ACC112 (cell line): ENCODE data around the gene PLPP6.

Experiments used
- H2AFZ ChIP-seq: fragments of 200-600 bp; sonication (generic); one replicate; pipeline ENCODE4 v1.6.0; 2017; ENCODE audit warnings: antibody characterized with exemption, low read length; ENCODE audit not compliant: unreplicated experiment
- H3K27ac ChIP-seq: fragments of 200-600 bp; sonication (generic); 2 replicates; pipeline ENCODE4 v1.5.1; 2014; ENCODE audit warnings: low read depth, mild to moderate bottlenecking, antibody characterized with exemption, low read length, moderate library complexity
- H3K27me3 ChIP-seq: fragments of 200-600 bp; sonication (generic); 2 replicates; pipeline ENCODE4 v1.6.1; 2014; ENCODE audit warnings: mild to moderate bottlenecking, antibody characterized with exemption, low read length, moderate library complexity, mixed read lengths; ENCODE audit not compliant: insufficient read depth
- H3K36me3 ChIP-seq: fragments of 200-600 bp; sonication (generic); 2 replicates; pipeline ENCODE4 v1.6.1; 2016; ENCODE audit warnings: mild to moderate bottlenecking, antibody characterized with exemption, low read length, moderate library complexity, mixed read lengths; ENCODE audit not compliant: insufficient read depth
- H3K4me1 ChIP-seq: fragments of 200-600 bp; sonication (generic); one replicate; pipeline ENCODE4 v1.6.1; 2016; ENCODE audit warnings: low read length, mixed read lengths; ENCODE audit not compliant: insufficient read depth, unreplicated experiment, control insufficient read depth
- H3K4me3 ChIP-seq: fragments of 200-600 bp; sonication (generic); 2 replicates; pipeline ENCODE4 v1.5.1; 2014; ENCODE audit warnings: mild to moderate bottlenecking, low read depth, low read length
- H3K79me2 ChIP-seq: fragments of 200-600 bp; sonication (generic); one replicate; pipeline ENCODE4 v1.6.0; 2016; ENCODE audit warnings: low read length; ENCODE audit not compliant: control insufficient read depth, unreplicated experiment, insufficient read depth

PLPP6 gene

GRCh38 chr9:4661611-4662010, 483 bp upstream of the PLPP6 start:
- Histone ChIP-seq H3K36me3 (no peaks in the 10 kb centered on the region), H3K27ac (peak overlapping the region; percentile 4; the same call in 1 of the 2 replicates), H3K4me3 (peak overlapping the region; percentile 79), H3K79me2 (no peaks in the 10 kb centered on the region), H2AFZ (peak overlapping the region; percentile 19), H3K4me1 (peaks cover 39% of the 10 kb centered on the region), H3K27me3 (no peaks in the 10 kb centered on the region)

- peaks cover 39% of the 10 kb centered on the region for H3K4me1 ChIP-seq
- H3K27ac ChIP-seq = peak overlapping the region; percentile 21; the same call in 1 of the 2 replicates
- H3K79me2 ChIP-seq = no peaks in the 10 kb centered on the region
- no peaks in the 10 kb centered on the region for H3K27me3 ChIP-seq
- H2AFZ ChIP-seq = no peak overlapping the region
- peak overlapping the region; percentile 79 for H3K4me3 ChIP-seq
- no peaks in the 10 kb centered on the region for H3K36me3 ChIP-seq
These were observed 1.1 kb downstream of the PLPP6 start for GRCh38 chr9:4662989-4663792.

- H3K4me3 ChIP-seq = peak overlapping the region; percentile 79
- H2AFZ ChIP-seq = no peak overlapping the region
- H3K27ac ChIP-seq = peak overlapping the region; percentile 21; the same call in 1 of the 2 replicates
- H3K79me2 ChIP-seq = no peaks in the 10 kb centered on the region
- H3K27me3 ChIP-seq = no peaks in the 10 kb centered on the region
- no peaks in the 10 kb centered on the region for H3K36me3 ChIP-seq
- peaks cover 39% of the 10 kb centered on the region for H3K4me1 ChIP-seq
These were observed 1.9 kb downstream of the PLPP6 start for GRCh38 chr9:4663956-4664355.

GRCh38 chr9:4665357-4665756, 3.3 kb downstream of the PLPP6 start:
- H2AFZ ChIP-seq = peak overlapping the region; percentile 60
- peak overlapping the region; percentile 60 for H3K27ac ChIP-seq
- H3K79me2 ChIP-seq = no peaks in the 10 kb centered on the region
- H3K4me1 ChIP-seq = peaks cover 39% of the 10 kb centered on the region
- no peaks in the 10 kb centered on the region for H3K27me3 ChIP-seq
- H3K36me3 ChIP-seq = no peaks in the 10 kb centered on the region
- peak overlapping the region; percentile 79 for H3K4me3 ChIP-seq

GRCh38 chr9:4666042-4666699, 4.1 kb downstream of the PLPP6 start, which contains the start of gene SPATA6L:
Gene SPATA6L, minus strand, starts transcription at chr9:4666480. Its CDS starts 230 bp downstream, at chr9:4666250.
- peak within 1 kb of the TSS; percentile 60 for H2AFZ ChIP-seq
- no peaks in the 10 kb centered on the region for H3K36me3 ChIP-seq
- no peaks in the 10 kb centered on the region for H3K79me2 ChIP-seq
- H3K4me1 ChIP-seq = peaks cover 37% of the 10 kb centered on the region
- H3K27me3 ChIP-seq = no peaks in the 10 kb centered on the region
- peak within 1 kb of the TSS; percentile 60 for H3K27ac ChIP-seq
- peak within 1 kb of the TSS; percentile 79 for H3K4me3 ChIP-seq

- Histone ChIP-seq H3K36me3 (no peaks in the 10 kb centered on the region), H3K27me3 (no peaks in the 10 kb centered on the region), H2AFZ (no peak overlapping the region), H3K27ac (no peak overlapping the region), H3K79me2 (no peaks in the 10 kb centered on the region), H3K4me1 (peaks cover 33% of the 10 kb centered on the region), H3K4me3 (no peak overlapping the region)
These were observed 5.6 kb downstream of the PLPP6 start for GRCh38 chr9:4667681-4668080.

GRCh38 chr9:4668604-4669003, 6.5 kb downstream of the PLPP6 start:
- no peak overlapping the region for H3K27ac ChIP-seq
- no peaks in the 10 kb centered on the region for H3K27me3 ChIP-seq
- H3K79me2 ChIP-seq = no peaks in the 10 kb centered on the region
- no peaks in the 10 kb centered on the region for H3K36me3 ChIP-seq
- peaks cover 23% of the 10 kb centered on the region for H3K4me1 ChIP-seq
- H2AFZ ChIP-seq = no peak overlapping the region
- H3K4me3 ChIP-seq = no peak overlapping the region

- H3K4me1 ChIP-seq = peaks cover 12% of the 10 kb centered on the region
- no peaks in the 10 kb centered on the region for H3K36me3 ChIP-seq
- no peak overlapping the region for H3K4me3 ChIP-seq
- no peaks in the 10 kb centered on the region for H3K79me2 ChIP-seq
- H3K27me3 ChIP-seq = no peaks in the 10 kb centered on the region
- no peak overlapping the region for H2AFZ ChIP-seq
- H3K27ac ChIP-seq = no peak overlapping the region
These were observed 7.8 kb downstream of the PLPP6 start for GRCh38 chr9:4669890-4670289.

- Histone ChIP-seq H3K4me3 (no peak overlapping the region), H3K4me1 (peaks cover 10% of the 10 kb centered on the region), H3K36me3 (no peaks in the 10 kb centered on the region), H3K79me2 (no peaks in the 10 kb centered on the region), H2AFZ (no peak overlapping the region), H3K27ac (no peak overlapping the region), H3K27me3 (no peaks in the 10 kb centered on the region)
These were observed 8.5 kb downstream of the PLPP6 start for GRCh38 chr9:4670591-4670990.

GRCh38 chr9:4671737-4672136, 9.6 kb downstream of the PLPP6 start:
- Histone ChIP-seq H3K27me3 (no peaks in the 10 kb centered on the region), H3K4me1 (peaks cover 7% of the 10 kb centered on the region), H3K79me2 (no peaks in the 10 kb centered on the region), H2AFZ (no peak overlapping the region), H3K4me3 (no peak overlapping the region), H3K27ac (no peak overlapping the region), H3K36me3 (no peaks in the 10 kb centered on the region)

GRCh38 chr9:4674783-4675182, 12.7 kb downstream of the PLPP6 start:
- Histone ChIP-seq H3K4me1 (peaks cover 13% of the 10 kb centered on the region), H2AFZ (no peak overlapping the region), H3K27ac (no peak overlapping the region), H3K79me2 (peaks cover 3% of the 10 kb centered on the region), H3K36me3 (no peaks in the 10 kb centered on the region), H3K27me3 (no peaks in the 10 kb centered on the region), H3K4me3 (no peak overlapping the region)
